Osteoblast (primary cell): ENCODE results near the gene DLST. TPM values are rescaled to one million over a fixed set of nuclear protein-coding genes. Genes with fewer than 3 reads are reported as not detected.
A peak's percentile ranks its signal among the peaks of the same experiment; 100 is the strongest.

Experiments
- DNase-seq: peaks from one replicate; pipeline ENCODE4 v3.0.0; 2011; ENCODE audit warnings: low spot score, mixed read lengths; ENCODE audit not compliant: insufficient read length; ENCODE audit errors: missing footprints
- H2AFZ ChIP-seq: 2 replicates; pipeline ENCODE4 v1.6.0; 2011; ENCODE audit warnings: mild to moderate bottlenecking, low read length
- H3K27ac ChIP-seq: 2 replicates; pipeline ENCODE4 v1.5.1; 2011; ENCODE audit warnings: mild to moderate bottlenecking, low read depth, low read length, moderate library complexity
- H3K27me3 ChIP-seq: 2 replicates; pipeline ENCODE4 v1.6.0; 2012; ENCODE audit warnings: mild to moderate bottlenecking, control low read depth, inconsistent platforms, low read length, moderate library complexity; ENCODE audit not compliant: insufficient read depth
- H3K36me3 ChIP-seq: 2 replicates; pipeline ENCODE4 v1.5.1; 2011; ENCODE audit warnings: mild to moderate bottlenecking, low read length, control low read depth, moderate library complexity; ENCODE audit not compliant: insufficient read depth
- H3K4me1 ChIP-seq: 2 replicates; pipeline ENCODE4 v1.5.1; 2011; ENCODE audit warnings: mild to moderate bottlenecking, low read length, control low read depth, moderate library complexity; ENCODE audit not compliant: insufficient read depth
- H3K4me2 ChIP-seq: 2 replicates; pipeline ENCODE4 v1.6.0; 2011; ENCODE audit warnings: mild to moderate bottlenecking, low read length; ENCODE audit not compliant: insufficient read depth
- H3K4me3 ChIP-seq: fragments of 200-600 bp; sonication (generic); 3 replicates; pipeline ENCODE4 v1.5.1; 2012; ENCODE audit warnings: mild to moderate bottlenecking, low read length, inconsistent platforms; ENCODE audit not compliant: insufficient read depth
- H3K79me2 ChIP-seq: 2 replicates; pipeline ENCODE4 v1.6.0; 2012; ENCODE audit warnings: mild to moderate bottlenecking, low read length, control low read depth, inconsistent platforms; ENCODE audit not compliant: insufficient read depth
- H3K9me3 ChIP-seq: 2 replicates; pipeline ENCODE4 v1.5.1; 2011; ENCODE audit warnings: low read depth, low read length, control low read depth
- H4K20me1 ChIP-seq: 2 replicates; pipeline ENCODE4 v1.6.0; 2012; ENCODE audit warnings: mild to moderate bottlenecking, low read length, control low read depth; ENCODE audit not compliant: insufficient read depth
- total RNA-seq: library from RNA; depleted of rRNA; stranded (reverse); fragments of >200 nt; gene quantifications from 2 replicates; pipeline ENCODE4 v1.2.3, GENCODE V29; 2012
- TF ChIP-seq, protein P1 (sequence below): IDR thresholded peaks from 2 replicates; pipeline ENCODE4 v1.5.1; 2011; ENCODE audit warnings: mild to moderate bottlenecking, low read depth, low read length, moderate library complexity; ENCODE audit errors: extremely low read depth

DLST gene
- total RNA-seq, 1 donor, result 69.8 TPM

DNA sequence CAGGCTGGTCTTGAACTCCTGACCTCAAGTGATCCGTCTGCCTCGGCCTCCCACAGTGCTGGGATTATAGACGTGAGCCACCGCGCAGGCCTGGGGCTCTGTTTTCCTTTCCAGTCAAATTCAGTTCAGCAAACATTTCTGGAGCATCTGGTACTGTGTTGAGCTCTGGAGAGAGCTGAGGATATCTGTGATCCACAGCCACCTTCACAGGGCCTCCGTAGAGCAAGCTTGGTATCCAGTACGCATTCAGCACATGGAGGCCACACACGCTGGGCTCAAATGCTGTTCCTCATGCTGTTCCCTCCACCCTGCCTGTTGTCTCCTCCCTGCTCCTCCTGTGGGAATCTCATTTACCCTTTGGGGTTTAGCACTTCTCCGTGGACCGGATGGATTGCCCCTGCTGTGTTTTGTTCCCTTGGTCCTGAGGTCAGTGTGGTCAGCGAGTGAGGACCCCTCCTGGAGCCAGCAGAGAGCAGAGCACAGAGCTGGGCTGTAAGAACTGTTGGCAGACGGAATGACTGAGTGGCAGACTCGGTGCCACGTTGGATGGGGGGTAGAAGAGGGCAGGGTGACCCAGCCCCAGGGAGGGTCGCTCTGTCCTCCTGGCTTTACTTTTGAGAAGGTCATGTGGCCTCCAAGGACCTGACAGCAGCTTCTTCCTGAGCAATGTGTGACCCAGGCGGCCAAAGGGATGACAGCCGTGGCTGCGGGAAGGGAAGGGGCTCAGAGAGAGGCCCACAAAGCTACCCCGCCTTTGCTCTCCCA, 40.5 kb downstream of the DLST start:
- H3K4me1 ChIP-seq, result peaks cover 11% of the 10 kb centered on the region
- peak overlapping the region; percentile 84 for H2AFZ ChIP-seq
- no peaks in the 10 kb centered on the region for H3K9me3 ChIP-seq
- H3K27me3 ChIP-seq, result no peaks in the 10 kb centered on the region
- no peaks in the 10 kb centered on the region for H4K20me1 ChIP-seq
- peak; percentile 60 for DNase-seq
- no peaks in the 10 kb centered on the region for H3K36me3 ChIP-seq
- H3K4me3 ChIP-seq, result peak overlapping the region; percentile 77
- H3K27ac ChIP-seq, result no peak overlapping the region
- no peaks in the 10 kb centered on the region for H3K79me2 ChIP-seq
- H3K4me2 ChIP-seq, result peak overlapping the region; percentile 79
- TF ChIP-seq, protein P1, sequence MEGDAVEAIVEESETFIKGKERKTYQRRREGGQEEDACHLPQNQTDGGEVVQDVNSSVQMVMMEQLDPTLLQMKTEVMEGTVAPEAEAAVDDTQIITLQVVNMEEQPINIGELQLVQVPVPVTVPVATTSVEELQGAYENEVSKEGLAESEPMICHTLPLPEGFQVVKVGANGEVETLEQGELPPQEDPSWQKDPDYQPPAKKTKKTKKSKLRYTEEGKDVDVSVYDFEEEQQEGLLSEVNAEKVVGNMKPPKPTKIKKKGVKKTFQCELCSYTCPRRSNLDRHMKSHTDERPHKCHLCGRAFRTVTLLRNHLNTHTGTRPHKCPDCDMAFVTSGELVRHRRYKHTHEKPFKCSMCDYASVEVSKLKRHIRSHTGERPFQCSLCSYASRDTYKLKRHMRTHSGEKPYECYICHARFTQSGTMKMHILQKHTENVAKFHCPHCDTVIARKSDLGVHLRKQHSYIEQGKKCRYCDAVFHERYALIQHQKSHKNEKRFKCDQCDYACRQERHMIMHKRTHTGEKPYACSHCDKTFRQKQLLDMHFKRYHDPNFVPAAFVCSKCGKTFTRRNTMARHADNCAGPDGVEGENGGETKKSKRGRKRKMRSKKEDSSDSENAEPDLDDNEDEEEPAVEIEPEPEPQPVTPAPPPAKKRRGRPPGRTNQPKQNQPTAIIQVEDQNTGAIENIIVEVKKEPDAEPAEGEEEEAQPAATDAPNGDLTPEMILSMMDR, result no peak

GRCh38 chr14:74922752-74923401, 41.2 kb downstream of the DLST start, which contains the start of gene RPS6KL1:
Gene RPS6KL1 (minus strand): TSS chr14:74923260. CDS start chr14:74921541, 1,719 bp downstream.
- Histone ChIP-seq H3K27me3 (no peaks in the 10 kb centered on the region), H3K4me2 (peak within 1 kb of the TSS; percentile 79), H3K4me3 (peak within 1 kb of the TSS; percentile 77), H3K9me3 (no peaks in the 10 kb centered on the region), H3K4me1 (peaks cover 11% of the 10 kb centered on the region), H4K20me1 (no peaks in the 10 kb centered on the region), H3K79me2 (no peaks in the 10 kb centered on the region), H2AFZ (peak within 1 kb of the TSS; percentile 84), H3K27ac (peak within 1 kb of the TSS; percentile 17), H3K36me3 (no peaks in the 10 kb centered on the region)
- peak; percentile 99 for DNase-seq
- TF ChIP-seq, protein P1, result no peak

GRCh38 chr14:74924061-74924460, 42.3 kb downstream of the DLST start:
- Histone ChIP-seq H3K27me3 (no peaks in the 10 kb centered on the region), H3K4me1 (peaks cover 11% of the 10 kb centered on the region), H3K36me3 (no peaks in the 10 kb centered on the region), H3K4me2 (no peak overlapping the region), H3K9me3 (no peaks in the 10 kb centered on the region), H2AFZ (no peak overlapping the region), H3K4me3 (no peak overlapping the region), H3K27ac (no peak overlapping the region), H3K79me2 (no peaks in the 10 kb centered on the region), H4K20me1 (no peaks in the 10 kb centered on the region)
- TF ChIP-seq, protein P1, result no peak
- DNase-seq, result peak; percentile 37

DNA sequence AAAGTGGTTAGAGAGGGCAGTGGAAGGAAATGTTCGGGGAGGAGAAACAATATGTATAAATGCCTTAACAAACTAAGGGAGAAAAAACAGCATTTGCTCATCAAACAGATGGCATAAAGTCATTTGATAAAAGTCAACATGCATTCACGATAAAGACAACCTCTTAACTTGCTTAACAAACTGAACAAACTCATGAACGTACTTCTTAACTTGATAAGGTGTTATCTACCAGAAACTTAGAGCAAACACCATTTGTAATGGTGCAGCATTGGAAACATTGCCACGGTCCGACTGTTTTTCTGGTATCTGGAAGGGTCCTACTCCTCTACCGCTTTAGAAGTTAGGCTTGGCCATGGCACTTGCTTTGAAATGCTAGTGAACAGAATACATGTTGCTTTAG, 45.5 kb downstream of the DLST start:
- Histone ChIP-seq H3K27ac (no peak overlapping the region), H3K4me3 (no peak overlapping the region), H4K20me1 (no peaks in the 10 kb centered on the region), H3K36me3 (no peaks in the 10 kb centered on the region), H3K27me3 (no peaks in the 10 kb centered on the region), H3K79me2 (no peaks in the 10 kb centered on the region), H3K4me1 (peaks cover 5% of the 10 kb centered on the region), H2AFZ (no peak overlapping the region), H3K4me2 (no peak overlapping the region), H3K9me3 (no peaks in the 10 kb centered on the region)
- TF ChIP-seq, protein P1, result no peak
- no peak for DNase-seq
